ENCODE data around the gene SCN7A.

The SCN7A gene

DNA sequence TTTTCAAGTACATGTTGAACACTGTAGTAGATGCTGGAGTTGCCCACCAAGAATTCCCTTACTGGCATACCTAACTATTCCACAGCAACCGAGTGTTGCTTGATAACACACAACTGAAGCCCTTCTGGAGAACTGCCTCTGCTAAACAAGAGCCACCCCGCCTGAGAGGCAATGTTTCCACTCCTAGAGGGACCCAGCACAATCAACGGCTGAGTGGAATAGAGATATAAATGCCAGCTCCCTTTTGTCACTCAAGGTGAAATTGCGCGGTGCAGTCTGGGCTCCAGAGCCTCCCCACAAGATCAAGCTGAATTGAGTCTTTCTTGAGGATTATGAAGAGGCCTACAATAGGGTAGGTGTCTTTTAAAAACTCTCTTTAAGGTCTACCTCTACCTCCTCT, 69.2 kb downstream of the SCN7A start:
- no peak for DNase-seq (ENCODE audit: low read depth)
- TF ChIP-seq, protein P1, sequence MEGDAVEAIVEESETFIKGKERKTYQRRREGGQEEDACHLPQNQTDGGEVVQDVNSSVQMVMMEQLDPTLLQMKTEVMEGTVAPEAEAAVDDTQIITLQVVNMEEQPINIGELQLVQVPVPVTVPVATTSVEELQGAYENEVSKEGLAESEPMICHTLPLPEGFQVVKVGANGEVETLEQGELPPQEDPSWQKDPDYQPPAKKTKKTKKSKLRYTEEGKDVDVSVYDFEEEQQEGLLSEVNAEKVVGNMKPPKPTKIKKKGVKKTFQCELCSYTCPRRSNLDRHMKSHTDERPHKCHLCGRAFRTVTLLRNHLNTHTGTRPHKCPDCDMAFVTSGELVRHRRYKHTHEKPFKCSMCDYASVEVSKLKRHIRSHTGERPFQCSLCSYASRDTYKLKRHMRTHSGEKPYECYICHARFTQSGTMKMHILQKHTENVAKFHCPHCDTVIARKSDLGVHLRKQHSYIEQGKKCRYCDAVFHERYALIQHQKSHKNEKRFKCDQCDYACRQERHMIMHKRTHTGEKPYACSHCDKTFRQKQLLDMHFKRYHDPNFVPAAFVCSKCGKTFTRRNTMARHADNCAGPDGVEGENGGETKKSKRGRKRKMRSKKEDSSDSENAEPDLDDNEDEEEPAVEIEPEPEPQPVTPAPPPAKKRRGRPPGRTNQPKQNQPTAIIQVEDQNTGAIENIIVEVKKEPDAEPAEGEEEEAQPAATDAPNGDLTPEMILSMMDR (IDR thresholded peaks at IDR 0.05; ENCODE audit: low read depth, low read length, missing control alignments): no peak
- no peak overlapping the region for H3K4me3 ChIP-seq (ENCODE audit: low read depth, low read length)
- in situ Hi-C loops (cut with HindIII; ENCODE audit: low sequenced_read_pairs): no loop called here

DNA sequence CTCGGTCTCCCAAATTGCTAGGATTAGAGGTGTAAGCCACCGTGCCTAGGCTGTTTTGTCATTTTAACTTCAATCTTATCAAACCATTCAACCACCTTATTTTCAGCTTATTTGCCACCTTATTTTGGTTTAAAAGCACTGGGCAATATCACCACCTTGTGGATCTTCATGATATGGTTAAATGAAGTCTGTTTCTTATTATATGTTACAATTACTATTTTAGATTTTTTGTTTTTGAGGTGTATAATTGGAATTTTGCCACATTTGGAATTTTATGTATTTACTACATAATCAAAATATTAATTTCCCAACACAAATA, 74.5 kb downstream of the SCN7A start:
- TF ChIP-seq, protein P1 (IDR thresholded peaks at IDR 0.05; ENCODE audit: low read depth, low read length, missing control alignments): peak; percentile 39
- in situ Hi-C loops (cut with HindIII; ENCODE audit: low sequenced_read_pairs): no loop called here
- H3K4me3 ChIP-seq (ENCODE audit: low read depth, low read length): no peak overlapping the region
- peak; percentile 57 for DNase-seq (ENCODE audit: low read depth)

DNA sequence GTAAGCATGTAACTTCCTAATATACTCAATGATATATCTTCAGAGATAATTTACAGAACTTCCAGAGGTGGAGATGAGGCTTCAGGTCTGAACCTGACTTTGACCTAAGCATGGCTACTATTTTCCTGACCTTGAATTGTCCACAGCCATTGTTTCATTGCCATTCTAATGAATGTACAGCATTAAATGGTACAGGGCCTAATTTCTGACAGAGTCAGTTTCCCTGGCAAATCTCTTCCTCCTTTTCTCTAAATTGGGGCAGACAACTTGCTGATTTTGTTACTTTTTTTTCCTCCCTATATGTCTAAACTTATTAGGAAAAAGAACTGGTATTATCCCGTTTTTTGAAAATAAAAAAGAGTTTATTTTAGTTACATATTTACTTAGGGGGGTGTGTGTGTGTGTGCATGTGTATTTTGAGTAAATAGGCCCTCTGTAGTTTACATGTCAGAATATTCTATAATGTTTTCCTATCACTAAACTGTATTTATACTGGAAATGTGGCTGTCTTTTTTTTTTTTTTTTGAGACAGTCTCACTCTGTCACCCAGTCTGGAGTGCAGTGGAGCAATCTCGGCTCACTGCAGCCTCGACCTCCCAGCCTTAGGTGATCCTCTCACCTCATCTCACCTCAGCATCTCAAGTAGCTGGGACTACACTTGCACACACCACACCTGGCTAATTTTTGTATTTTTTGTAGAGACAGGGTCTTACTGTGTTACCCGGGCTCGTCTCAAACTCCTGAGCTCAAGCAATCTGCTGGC, 75.0 kb downstream of the SCN7A start:
- in situ Hi-C loops (cut with HindIII; ENCODE audit: low sequenced_read_pairs): no loop called here
- TF ChIP-seq, protein P1 (IDR thresholded peaks at IDR 0.05; ENCODE audit: low read depth, low read length, missing control alignments): no peak
- DNase-seq (ENCODE audit: low read depth): no peak
- H3K4me3 ChIP-seq (ENCODE audit: low read depth, low read length): no peak overlapping the region

DNA sequence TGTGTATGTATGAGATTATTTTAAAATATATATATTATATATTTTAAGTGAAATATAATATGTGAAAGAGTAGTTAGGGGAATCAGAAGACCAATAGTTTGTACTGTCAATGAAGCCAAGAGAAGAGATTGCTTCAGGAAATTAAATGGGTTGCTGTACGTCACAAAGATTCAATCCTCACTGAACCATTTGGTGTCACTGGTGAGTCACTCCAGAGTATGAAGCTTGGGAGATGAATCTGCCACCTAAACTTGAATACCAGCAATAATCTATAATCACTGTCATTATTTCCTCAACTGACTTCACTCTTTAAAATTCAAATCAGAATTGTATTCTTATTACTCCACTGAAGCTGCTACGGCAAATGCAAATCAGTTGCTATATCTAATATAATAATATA, 76.4 kb downstream of the SCN7A start:
- TF ChIP-seq, protein P1 (IDR thresholded peaks at IDR 0.05; ENCODE audit: low read depth, low read length, missing control alignments): peak; percentile 12
- in situ Hi-C loops (cut with HindIII; ENCODE audit: low sequenced_read_pairs): no loop called here
- peak; percentile 8 for DNase-seq (ENCODE audit: low read depth)
- H3K4me3 ChIP-seq (ENCODE audit: low read depth, low read length): no peak overlapping the region

DNA sequence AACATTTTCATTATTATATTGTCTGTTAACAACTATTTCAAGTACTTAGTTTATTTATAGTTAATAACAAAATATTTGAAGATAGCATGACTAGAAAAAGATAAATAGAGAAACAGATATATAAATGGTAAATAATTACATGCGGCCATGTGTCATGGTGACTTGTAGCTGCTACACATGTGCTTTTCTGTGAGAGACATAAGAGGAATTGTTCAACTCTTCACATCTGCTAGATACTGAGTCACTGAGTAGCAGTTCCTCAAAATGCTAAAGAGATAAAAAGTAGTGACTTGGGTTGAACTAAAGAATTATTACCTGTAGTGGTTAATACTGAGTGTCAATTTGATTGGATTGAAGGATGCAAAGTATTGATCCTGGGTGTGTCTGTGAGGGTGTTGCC, 80.8 kb downstream of the SCN7A start:
- DNase-seq (ENCODE audit: low read depth): no peak
- TF ChIP-seq, protein P1 (IDR thresholded peaks at IDR 0.05; ENCODE audit: low read depth, low read length, missing control alignments): no peak
- in situ Hi-C loops (cut with HindIII; ENCODE audit: low sequenced_read_pairs): no loop called here
- no peak overlapping the region for H3K4me3 ChIP-seq (ENCODE audit: low read depth, low read length)

DNA sequence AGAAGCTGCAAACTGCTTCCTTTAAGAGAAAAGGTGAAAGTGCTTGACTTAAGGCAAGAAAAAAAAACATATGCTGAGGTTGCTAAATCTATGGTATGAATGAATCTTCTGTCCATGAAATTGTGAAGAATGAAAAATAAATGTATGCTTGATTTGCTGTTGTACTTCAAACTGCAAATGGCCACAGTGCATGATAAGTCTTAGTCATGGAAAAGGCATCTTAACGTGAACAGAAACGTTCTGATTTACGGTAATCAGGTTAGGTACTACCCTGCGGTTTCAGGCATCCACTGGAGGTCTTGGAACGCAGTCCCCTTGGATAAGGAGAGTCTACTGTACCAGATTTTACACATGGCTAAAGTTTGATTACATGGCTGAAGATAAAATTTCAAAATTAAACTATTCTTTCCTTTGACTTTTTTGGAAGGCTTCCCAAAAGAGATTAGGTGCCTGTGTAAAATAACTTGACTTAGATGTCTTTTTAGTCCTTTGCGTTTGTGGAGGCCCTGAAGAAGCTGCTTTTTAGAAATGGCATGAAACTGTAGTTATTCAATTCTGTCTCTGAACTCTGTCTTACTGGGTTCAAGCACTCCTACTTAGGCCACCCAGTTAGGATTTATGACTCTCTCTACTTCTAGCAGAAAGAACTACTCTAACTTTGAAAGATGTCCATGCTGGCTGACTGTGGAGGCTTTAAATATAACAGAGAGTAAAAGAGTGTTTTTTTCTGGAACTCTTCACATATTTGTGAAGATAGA, 82.4 kb downstream of the SCN7A start:
- no peak overlapping the region for H3K4me3 ChIP-seq (ENCODE audit: low read depth, low read length)
- in situ Hi-C loops (cut with HindIII; ENCODE audit: low sequenced_read_pairs): no loop called here
- peak; percentile 66 for DNase-seq (ENCODE audit: low read depth)
- TF ChIP-seq, protein P1 (IDR thresholded peaks at IDR 0.05; ENCODE audit: low read depth, low read length, missing control alignments): no peak
